Duodenal mucosa (tissue), 2 donors: Measurements from ENCODE around the gene P4HB.

Source experiments
- H3K27ac ChIP-seq: one replicate; pipeline ENCODE4 v1.7.0; 2013; ENCODE audit warnings: low read depth, low read length
- H3K27me3 ChIP-seq, 2 donors: one replicate each; pipeline ENCODE4 v1.7.0; 2013; ENCODE audit warnings: low read length in 2 of 2, control low read depth in 1 of 2; ENCODE audit not compliant: insufficient read depth in 2 of 2, control insufficient read depth in 1 of 2
- H3K36me3 ChIP-seq, 2 donors: one replicate each; pipeline ENCODE4 v1.7.0; 2013; ENCODE audit warnings: low read length in 2 of 2, control low read depth in 1 of 2; ENCODE audit not compliant: insufficient read depth in 2 of 2, control insufficient read depth in 1 of 2
- H3K4me1 ChIP-seq, 2 donors: one replicate each; pipeline ENCODE4 v1.7.0; 2013; ENCODE audit warnings: low read length in 2 of 2, control low read depth in 1 of 2; ENCODE audit not compliant: insufficient read depth in 2 of 2, control insufficient read depth in 1 of 2
- H3K4me3 ChIP-seq, 2 donors: one replicate each; pipeline ENCODE4 v1.7.0; 2013; ENCODE audit warnings: low read length in 2 of 2, low read depth in 1 of 2
- H3K9ac ChIP-seq, 2 donors: one replicate each; pipeline ENCODE4 v1.7.0; 2013; ENCODE audit warnings: low read length in 2 of 2, low read depth in 1 of 2
- H3K9me3 ChIP-seq, 2 donors: one replicate each; pipeline ENCODE4 v1.7.0; 2013; ENCODE audit warnings: low read length in 2 of 2, control low read depth in 1 of 2; ENCODE audit not compliant: control insufficient read depth in 1 of 2

Gene P4HB

GRCh38 chr17:81903896-81904599 lies 43.7 kb upstream of the P4HB start:
- no peaks in the 10 kb centered on the region for H3K9me3 ChIP-seq
- peaks cover 4 to 14% of the 10 kb centered on the region in 2 donors for H3K4me1 ChIP-seq
- peaks cover 28 to 63% of the 10 kb centered on the region in 2 donors for H3K36me3 ChIP-seq
- H3K9ac ChIP-seq: no peak overlapping the region
- H3K27me3 ChIP-seq: no peaks in the 10 kb centered on the region
- no peak overlapping the region for H3K27ac ChIP-seq
- no peak overlapping the region for H3K4me3 ChIP-seq

GRCh38 chr17:81903415-81903831 lies 43.1 kb upstream of the P4HB start:
- no peak overlapping the region for H3K9ac ChIP-seq
- H3K36me3 ChIP-seq: peaks cover 22 to 68% of the 10 kb centered on the region in 2 donors
- H3K4me1 ChIP-seq: peaks cover 4 to 14% of the 10 kb centered on the region in 2 donors
- no peaks in the 10 kb centered on the region for H3K9me3 ChIP-seq
- no peak overlapping the region for H3K4me3 ChIP-seq
- no peaks in the 10 kb centered on the region for H3K27me3 ChIP-seq
- no peak overlapping the region for H3K27ac ChIP-seq

- no peak overlapping the region for H3K4me3 ChIP-seq
- H3K27ac ChIP-seq: no peak overlapping the region
- H3K27me3 ChIP-seq: no peaks in the 10 kb centered on the region
- peaks cover 23 to 68% of the 10 kb centered on the region in 2 donors for H3K36me3 ChIP-seq
- H3K9me3 ChIP-seq: no peaks in the 10 kb centered on the region
- H3K9ac ChIP-seq: no peak overlapping the region
- peaks cover 4 to 14% of the 10 kb centered on the region in 2 donors for H3K4me1 ChIP-seq
These were observed 42.5 kb upstream of the P4HB start for GRCh38 chr17:81902653-81903414.

GRCh38 chr17:81902023-81902652 lies 41.8 kb upstream of the P4HB start, which contains the start of gene NPB:
Gene NPB (plus strand): TSS chr17:81902238. CDS start chr17:81902278, 40 bp downstream.
- H3K4me3 ChIP-seq: no peak within 1 kb of the TSS
- peaks cover 4 to 14% of the 10 kb centered on the region in 2 donors for H3K4me1 ChIP-seq
- no peak within 1 kb of the TSS for H3K27ac ChIP-seq
- no peak within 1 kb of the TSS for H3K9ac ChIP-seq
- no peaks in the 10 kb centered on the region for H3K9me3 ChIP-seq
- H3K36me3 ChIP-seq: peaks cover 17 to 68% of the 10 kb centered on the region in 2 donors
- no peaks in the 10 kb centered on the region for H3K27me3 ChIP-seq

- Histone ChIP-seq H3K9ac (no peak overlapping the region), H3K4me1 (peaks cover 4 to 14% of the 10 kb centered on the region in 2 donors), H3K27ac (no peak overlapping the region), H3K27me3 (no peaks in the 10 kb centered on the region), H3K4me3 (no peak overlapping the region), H3K9me3 (no peaks in the 10 kb centered on the region), H3K36me3 (peaks cover 12 to 66% of the 10 kb centered on the region in 2 donors)
These were observed 41.1 kb upstream of the P4HB start for GRCh38 chr17:81901167-81902022.

GRCh38 chr17:81900181-81900820 lies 40.0 kb upstream of the P4HB start:
- Histone ChIP-seq H3K4me1 (peaks cover 4 to 14% of the 10 kb centered on the region in 2 donors), H3K9ac (no peak overlapping the region), H3K27ac (no peak overlapping the region), H3K36me3 (peaks cover 14 to 62% of the 10 kb centered on the region in 2 donors), H3K9me3 (no peaks in the 10 kb centered on the region), H3K27me3 (no peaks in the 10 kb centered on the region), H3K4me3 (no peak overlapping the region)

- Histone ChIP-seq H3K36me3 (peaks cover 14 to 56% of the 10 kb centered on the region in 2 donors), H3K9me3 (no peaks in the 10 kb centered on the region)
These were observed 39.3 kb upstream of the P4HB start for GRCh38 chr17:81899514-81900166.

GRCh38 chr17:81898885-81899284 lies 38.5 kb upstream of the P4HB start:
- peaks cover 4 to 14% of the 10 kb centered on the region in 2 donors for H3K4me1 ChIP-seq
- H3K4me3 ChIP-seq: no peak overlapping the region
- H3K27me3 ChIP-seq: no peaks in the 10 kb centered on the region
- H3K27ac ChIP-seq: no peak overlapping the region
- peaks cover 17 to 54% of the 10 kb centered on the region in 2 donors for H3K36me3 ChIP-seq
- H3K9ac ChIP-seq: no peak overlapping the region
- H3K9me3 ChIP-seq: no peaks in the 10 kb centered on the region

More at GRCh38 chr17:81899514-81900166, 39.3 kb upstream of the P4HB start:
- H3K4me3 ChIP-seq: no peak overlapping the region
- H3K27ac ChIP-seq: no peak overlapping the region
- peaks cover 4 to 14% of the 10 kb centered on the region in 2 donors for H3K4me1 ChIP-seq
- H3K27me3 ChIP-seq: no peaks in the 10 kb centered on the region
- H3K9ac ChIP-seq: no peak overlapping the region
